GM21786 (cell line): Measurements from ENCODE around the gene SYT17.
A peak's percentile ranks its signal among the peaks of the same experiment; 100 is the strongest.

ENCODE experiments used
- ATAC-seq: cut with Tn5 transposase; IDR thresholded peaks from one replicate; pipeline ENCODE4 v1.9.1; 2021; ENCODE audit not compliant: unreplicated experiment

The SYT17 gene

GRCh38 chr16:19167710-19168370, at the start of gene SYT17:
SYT17 (plus strand) TSS chr16:19168240; CDS start chr16:19168647, 407 bp downstream.
- ATAC-seq, result peak; percentile 53

- ATAC-seq, result no peak
Observed at GRCh38 chr16:19118938-19119431, 49.1 kb upstream of the SYT17 start.

- ATAC-seq, result no peak
Observed at GRCh38 chr16:19119564-19119963, 48.5 kb upstream of the SYT17 start.

GRCh38 chr16:19123535-19124178, 44.4 kb upstream of the SYT17 start:
- no peak for ATAC-seq

- ATAC-seq, result no peak
Observed at GRCh38 chr16:19126300-19126699, 41.7 kb upstream of the SYT17 start.

GRCh38 chr16:19127205-19127604, 40.8 kb upstream of the SYT17 start:
- no peak for ATAC-seq

- ATAC-seq, result peak; percentile 54
Observed at GRCh38 chr16:19127674-19128131, 40.3 kb upstream of the SYT17 start.

- no peak for ATAC-seq
Observed at GRCh38 chr16:19128454-19129200, 39.4 kb upstream of the SYT17 start.

GRCh38 chr16:19130385-19130784, 37.7 kb upstream of the SYT17 start:
- no peak for ATAC-seq

- no peak for ATAC-seq
Observed at GRCh38 chr16:19130852-19131824, 36.9 kb upstream of the SYT17 start.

- ATAC-seq, result no peak
Observed at GRCh38 chr16:19131825-19132218, 36.2 kb upstream of the SYT17 start.

GRCh38 chr16:19132255-19132654, 35.8 kb upstream of the SYT17 start:
- ATAC-seq, result no peak

- no peak for ATAC-seq
Observed at GRCh38 chr16:19132898-19133297, 35.1 kb upstream of the SYT17 start.

GRCh38 chr16:19133600-19133999, 34.4 kb upstream of the SYT17 start:
- ATAC-seq, result no peak

- no peak for ATAC-seq
Observed at GRCh38 chr16:19135201-19135842, 32.7 kb upstream of the SYT17 start.

GRCh38 chr16:19135896-19136438, 32.1 kb upstream of the SYT17 start:
- ATAC-seq, result no peak

- no peak for ATAC-seq
Observed at GRCh38 chr16:19136549-19137196, 31.4 kb upstream of the SYT17 start.

GRCh38 chr16:19137201-19138128, 30.6 kb upstream of the SYT17 start:
- no peak for ATAC-seq
